K562 (cell line): ENCODE data around the gene AKT3. TPM values are rescaled to one million over a fixed set of nuclear protein-coding genes. Genes with fewer than 3 reads are reported as not detected.

Experiments used
- ATAC-seq: fragments of 200-7000 bp; cut with Tn5 transposase; 3 replicates; pipeline ENCODE4 v1.9.1; 2020; ENCODE audit warnings: moderate library complexity
- BruUV-seq: library from RNA; stranded (reverse); fragments of 400-500 nt; replicated peaks from 2 replicates; lab custom pipeline; 2021; lab: Mats Ljungman, UMichigan
- CTCF ChIA-PET: fragments of 300-600 bp; formaldehyde crosslinking; extraction: SDS; loops from one replicate; lab custom pipeline; 2021; ENCODE audit warnings: low intra/inter-chr PET ratio; lab: Yijun Ruan, JAX
- POLR2A ChIA-PET: fragments of 300-600, 350-650 bp; sonication (Branson Sonifier 250); formaldehyde crosslinking; extraction: SDS; loops from one replicate; lab custom pipeline; 2021; ENCODE audit warnings: antibody characterized with exemption, inconsistent platforms; lab: Yijun Ruan, JAX
- DNase-seq, 4 experiments: peaks; one replicate each; pipeline versions ENCODE4 v3.0.0 to v3.0.0-alpha.2; 2011 to 2018; ENCODE audit warnings: low spot score in 3 of 4, mixed read lengths in 3 of 4; ENCODE audit errors: extremely low read depth in 1 of 4
- FAIRE-seq: peaks from 2 replicates; lab custom pipeline; 2011; peaks lifted over from hg19 to GRCh38; lab: Jason Lieb, UNC
- H2AFZ ChIP-seq: 2 replicates; pipeline ENCODE4 v1.6.0; 2011; ENCODE audit warnings: low read depth, low read length, control low read depth, inconsistent platforms
- H3K27ac ChIP-seq: fragments of 200-600 bp; 3 replicates; pipeline ENCODE4 v1.8.0; 2011; ENCODE audit warnings: low read depth, mild to moderate bottlenecking, control low read depth, inconsistent platforms, low read length, moderate library complexity, mixed read lengths; ENCODE audit errors: extremely low read depth
- H3K27me3 ChIP-seq, 2 experiments: fragments of 300-600 bp in 1 of 2; 2 replicates in 1 of 2; 3 replicates in 1 of 2; pipeline versions ENCODE4 v1.6.0 to v1.8.0; 2011; ENCODE audit warnings: inconsistent platforms in 2 of 2, low read length in 2 of 2, mild to moderate bottlenecking in 1 of 2, mixed read lengths in 1 of 2, moderate library complexity in 1 of 2; ENCODE audit not compliant: control insufficient read depth in 2 of 2, insufficient read depth in 2 of 2
- H3K36me3 ChIP-seq: fragments of 300-600 bp; 3 replicates; pipeline ENCODE4 v1.8.0; 2011; ENCODE audit warnings: mild to moderate bottlenecking, low read length, inconsistent platforms; ENCODE audit not compliant: control insufficient read depth, insufficient read depth
- H3K4me1 ChIP-seq, 2 experiments: fragments of 200-600 bp in 1 of 2; replicated peaks in 1 of 2; 2 replicates in 1 of 2; 3 replicates in 1 of 2; pipeline versions ENCODE4 v1.5.1 to v1.8.0; 2011; ENCODE audit warnings: inconsistent platforms in 2 of 2, low read length in 2 of 2, mild to moderate bottlenecking in 1 of 2, mixed read lengths in 1 of 2, moderate library complexity in 1 of 2; ENCODE audit not compliant: control insufficient read depth in 2 of 2, insufficient read depth in 2 of 2
- H3K4me2 ChIP-seq: 2 replicates; pipeline ENCODE4 v1.6.1; 2011; ENCODE audit warnings: low read length, control low read depth, inconsistent platforms, mixed read lengths; ENCODE audit not compliant: insufficient read depth
- H3K4me3 ChIP-seq: fragments of 200-600 bp; sonication (generic), shearing (Covaris generic); 2 replicates; pipeline ENCODE4 v1.5.1; 2016; ENCODE audit warnings: control low read depth, inconsistent platforms
- H3K79me2 ChIP-seq: fragments of 200-600 bp; 3 replicates; pipeline ENCODE4 v1.8.0; 2011; ENCODE audit warnings: low read length, inconsistent platforms; ENCODE audit not compliant: control insufficient read depth, insufficient read depth
- H3K9ac ChIP-seq, 2 experiments: 2 replicates each; pipeline versions ENCODE4 v1.6.0 to v1.6.1; 2011; ENCODE audit warnings: low read depth in 2 of 2, low read length in 2 of 2, control low read depth in 1 of 2, inconsistent platforms in 1 of 2, mild to moderate bottlenecking in 1 of 2, mixed read lengths in 1 of 2; ENCODE audit not compliant: insufficient read depth in 1 of 2
- H3K9me1 ChIP-seq: one replicate; pipeline ENCODE4 v1.6.0; 2011; ENCODE audit warnings: inconsistent platforms, mild to moderate bottlenecking, low read length, moderate library complexity; ENCODE audit not compliant: control insufficient read depth, insufficient read depth
- H3K9me3 ChIP-seq: replicated peaks from 2 replicates; pipeline ENCODE4 v1.5.1; 2011; ENCODE audit warnings: low read depth, low read length, inconsistent platforms; ENCODE audit not compliant: control insufficient read depth, insufficient read depth
- H4K20me1 ChIP-seq: replicated peaks from 2 replicates; pipeline ENCODE4 v1.6.1; 2011; ENCODE audit warnings: low read length, inconsistent platforms, mixed read lengths; ENCODE audit not compliant: control insufficient read depth, insufficient read depth
- CBFB ChIP-seq: sonication (generic); formaldehyde crosslinking; IDR thresholded peaks from 2 replicates; pipeline ENCODE4 v1.4.0; 2020; ENCODE audit warnings: mild to moderate bottlenecking, missing genetic modification reagents
- CHD1 ChIP-seq: fragments of 200-600 bp; sonication (generic); IDR thresholded peaks from one replicate; pipeline ENCODE4 v1.6.1; 2012; ENCODE audit warnings: mild to moderate bottlenecking, moderate library complexity, low read length, inconsistent platforms
- GABPB2 ChIP-seq: fragments of 250-450 bp; sonication (Bioruptor Pico); conservative IDR thresholded peaks from 2 replicates; pipeline ENCODE4 v1.5.1; 2021; ENCODE audit warnings: mild to moderate bottlenecking
- SMAD1 ChIP-seq: fragments of 150-350 bp; IDR thresholded peaks from 2 replicates; pipeline ENCODE4 v1.6.1; 2014; ENCODE audit warnings: low read length, low read depth; ENCODE audit not compliant: partially characterized antibody
- TEAD4 ChIP-seq, 2 experiments: sonication (generic) in 1 of 2; formaldehyde crosslinking in 1 of 2; IDR thresholded peaks; 2 replicates each; pipeline versions ENCODE4 v1.6.1 to v1.8.0; 2012 to 2022; ENCODE audit warnings: borderline replicate concordance in 1 of 2, inconsistent platforms in 1 of 2, low read length in 1 of 2, mild to moderate bottlenecking in 1 of 2, missing genetic modification reagents in 1 of 2
- ZNF77 ChIP-seq: fragments of 250-450 bp; sonication (Bioruptor Pico); IDR thresholded peaks from 2 replicates; pipeline ENCODE4 v1.5.0; 2020
- ZNF778 ChIP-seq: fragments of 450-650 bp; formaldehyde crosslinking; IDR thresholded peaks from 2 replicates; pipeline ENCODE4 v1.4.0; 2020; ENCODE audit warnings: mild to moderate bottlenecking, moderate library complexity
- WGBS: fragments of 100-300 bp; shearing (Covaris generic); methylation state at CpG from one replicate; pipeline ENCODE4 v1.1.6; 2016; ENCODE audit warnings: low coverage, mixed read lengths; ENCODE audit not compliant: insufficient coverage; ENCODE audit errors: missing lambda C conversion rate; 5-methylcytosine and 5-hydroxymethylcytosine counted together
- in situ Hi-C: fragments of 300-500 bp; cut with MboI; formaldehyde crosslinking; loops from 4 replicates; pipeline ENCODE4 v1.15.0; 2018; ENCODE audit warnings: inconsistent platforms, mixed read lengths
- intact Hi-C: fragments of 100-400 bp; cut with micrococcal nuclease; formaldehyde crosslinking; loops from 2 replicates; pipeline ENCODE4 v1.14.2; 2022
- polyA plus RNA-seq, 8 experiments: library from polyadenylated mRNA; depleted of rRNA in 4 of 8; stranded (reverse) in 5 of 8; unstranded in 3 of 8; fragments of >200 nt; fragmentation: Nextera tagmentation in 2 of 8; fragmentation: Illumina TruSeq in 1 of 8; extraction: Ambion mirVana in 2 of 8; extraction: Trizol in 1 of 8; gene quantifications; 2 replicates each; pipeline versions ENCODE4 v1.2.1 to v1.2.3, GENCODE V29; 2011 to 2014; ENCODE audit warnings: inconsistent platforms in 1 of 8, missing spikeins in 1 of 8
- total RNA-seq, 7 experiments: library from RNA; depleted of rRNA in 6 of 7; stranded (reverse); fragments of >200 nt in 6 of 7; fragmentation: Illumina TruSeq in 2 of 7; extraction: Trizol in 2 of 7; gene quantifications; 2 replicates each; pipeline versions ENCODE4 v1.2.1 to v1.2.3, GENCODE V29; 2011 to 2021; ENCODE audit warnings: low replicate concordance in 1 of 7
- TF ChIP-seq, protein P1 (sequence below): IDR thresholded peaks from 2 replicates; pipeline ENCODE4 v1.6.1; 2011; ENCODE audit not compliant: insufficient read length; ENCODE audit errors: extremely low read depth

AKT3 gene
- total and polyA plus RNA-seq, 9 of the 15 experiments (the other 6 are each of a cell fraction or from before 2014, with no cell fraction given) = 0.04 to 0.54 (median 0.18) TPM; not detected in 1

DNA sequence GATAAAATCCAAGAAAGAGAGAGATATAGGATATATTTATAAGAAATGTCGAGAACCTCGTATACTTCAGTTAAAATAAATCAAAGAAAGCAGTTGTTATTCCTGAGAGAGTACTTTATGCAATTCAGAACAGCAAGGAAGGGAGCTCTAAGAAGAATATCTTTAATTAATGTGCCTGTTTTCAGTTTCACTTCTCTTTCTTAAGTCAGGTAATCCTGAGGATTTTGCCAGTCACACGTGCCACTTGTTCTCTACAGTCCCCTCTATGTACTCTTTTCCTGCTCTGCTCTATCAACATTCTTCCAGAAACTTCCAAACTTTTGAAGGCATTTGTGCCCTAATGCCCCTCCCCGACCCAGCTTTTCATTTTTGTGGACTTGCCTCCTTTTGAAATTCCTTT, 211.9 kb downstream of the AKT3 start:
- in situ Hi-C loops = no loop called here

GRCh38 chr1:243628476-243628907, 221.6 kb downstream of the AKT3 start:
- BruUV-seq = no TSS peak
- intact Hi-C loops = no loop called here
- Histone ChIP-seq H3K9me3 (no peaks in the 10 kb centered on the region), H3K4me1 (no peaks in the 10 kb centered on the region), H3K27ac (no peak overlapping the region), H3K9ac (no peak overlapping the region), H2AFZ (no peak overlapping the region), H3K27me3 (no peaks in the 10 kb centered on the region), H3K4me3 (no peak overlapping the region), H3K4me2 (no peak overlapping the region), H3K36me3 (no peaks in the 10 kb centered on the region), H4K20me1 (no peaks in the 10 kb centered on the region), H3K9me1 (no peaks in the 10 kb centered on the region), H3K79me2 (no peaks in the 10 kb centered on the region)
- in situ Hi-C loops = no loop called here
- DNase-seq (no peak), FAIRE-seq (no peak), ATAC-seq (no peak)
- POLR2A ChIA-PET = no interaction called here
- 0% methylated on average over 2 of the region's 2 CpGs for whole genome bisulfite sequencing
- CTCF ChIA-PET = no interaction called here
- no peak for TF ChIP-seq TEAD4 (IDR thresholded peaks at IDR 0.05; ENCODE audit: low read length)
- TF ChIP-seq TEAD4 (CRISPR knock-in tag; IDR thresholded peaks at IDR 0.05; ENCODE audit: borderline replicate concordance) = no peak
- no peak for TF ChIP-seq GABPB2 (CRISPR knock-in tag)
- no peak for TF ChIP-seq CHD1

More for the DNA sequence above, 211.9 kb downstream of the AKT3 start:
- Histone ChIP-seq H4K20me1 (no peaks in the 10 kb centered on the region), H3K27ac (no peak overlapping the region), H3K79me2 (no peaks in the 10 kb centered on the region), H3K4me3 (no peak overlapping the region), H3K9me1 (no peaks in the 10 kb centered on the region), H3K4me1 (no peaks in the 10 kb centered on the region), H3K9ac (no peak overlapping the region), H2AFZ (no peak overlapping the region), H3K4me2 (no peak overlapping the region), H3K36me3 (no peaks in the 10 kb centered on the region), H3K9me3 (no peaks in the 10 kb centered on the region), H3K27me3 (no peaks in the 10 kb centered on the region)
- ATAC-seq = no peak
- ChIA-PET POLR2A (no interaction called here), CTCF (no interaction called here)
- no peak for FAIRE-seq
- no TSS peak for BruUV-seq
- TF ChIP-seq, protein P1, sequence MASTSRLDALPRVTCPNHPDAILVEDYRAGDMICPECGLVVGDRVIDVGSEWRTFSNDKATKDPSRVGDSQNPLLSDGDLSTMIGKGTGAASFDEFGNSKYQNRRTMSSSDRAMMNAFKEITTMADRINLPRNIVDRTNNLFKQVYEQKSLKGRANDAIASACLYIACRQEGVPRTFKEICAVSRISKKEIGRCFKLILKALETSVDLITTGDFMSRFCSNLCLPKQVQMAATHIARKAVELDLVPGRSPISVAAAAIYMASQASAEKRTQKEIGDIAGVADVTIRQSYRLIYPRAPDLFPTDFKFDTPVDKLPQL = no peak
- TF ChIP-seq ZNF778 (no peak), CBFB (CRISPR knock-in tag) (no peak), SMAD1 (no peak), ZNF77 (CRISPR knock-in tag) (no peak)
- 4% methylated on average over 4 of the region's 4 CpGs for WGBS
- intact Hi-C loops = no loop called here
- no peak for DNase-seq
